BLaER1 treated with 17β-estradiol and CSF1 and Interleukin-3, amounts not matched to agents 10 nM and 100 nM (cell line): Measurements from ENCODE around the gene ROBO1.
"Not testable (repeated sequence)": the region's sequence is repeated elsewhere in the genome, so short reads cannot be mapped to it uniquely, and the experiment has no call there.

Experiments used
- H3K27ac ChIP-seq, 11 experiments: shearing (Covaris generic); formaldehyde crosslinking; 2 replicates each; pipeline ENCODE4 v1.8.1; 2022
- H3K27me3 ChIP-seq, 11 experiments: shearing (Covaris generic); formaldehyde crosslinking; 2 replicates each; pipeline ENCODE4 v1.8.1; 2022
- H3K36me3 ChIP-seq, 11 experiments: shearing (Covaris generic); formaldehyde crosslinking; 2 replicates each; pipeline ENCODE4 v1.8.1; 2022
- H3K4me1 ChIP-seq, 10 experiments: shearing (Covaris generic); formaldehyde crosslinking; 2 replicates each; pipeline ENCODE4 v1.8.1; 2022
- H3K4me2 ChIP-seq, 11 experiments: shearing (Covaris generic); formaldehyde crosslinking; 2 replicates each; pipeline ENCODE4 v1.8.1; 2022
- H3K4me3 ChIP-seq, 10 experiments: shearing (Covaris generic); formaldehyde crosslinking; 2 replicates each; pipeline ENCODE4 v1.8.1; 2022
- H3K9ac ChIP-seq, 11 experiments: shearing (Covaris generic); formaldehyde crosslinking; 2 replicates each; pipeline ENCODE4 v1.8.1; 2022
- H3K9me3 ChIP-seq, 11 experiments: shearing (Covaris generic); formaldehyde crosslinking; replicated peaks in 1 of 11; 2 replicates each; pipeline ENCODE4 v1.8.1; 2022
- H4K20me1 ChIP-seq, 11 experiments: shearing (Covaris generic); formaldehyde crosslinking; 2 replicates each; pipeline ENCODE4 v1.8.1; 2022
- Cebpa-rat ChIP-seq, 11 experiments: shearing (Covaris generic); IDR thresholded peaks; 2 replicates each; pipeline ENCODE4 v1.8.1; 2022

Gene ROBO1

DNA sequence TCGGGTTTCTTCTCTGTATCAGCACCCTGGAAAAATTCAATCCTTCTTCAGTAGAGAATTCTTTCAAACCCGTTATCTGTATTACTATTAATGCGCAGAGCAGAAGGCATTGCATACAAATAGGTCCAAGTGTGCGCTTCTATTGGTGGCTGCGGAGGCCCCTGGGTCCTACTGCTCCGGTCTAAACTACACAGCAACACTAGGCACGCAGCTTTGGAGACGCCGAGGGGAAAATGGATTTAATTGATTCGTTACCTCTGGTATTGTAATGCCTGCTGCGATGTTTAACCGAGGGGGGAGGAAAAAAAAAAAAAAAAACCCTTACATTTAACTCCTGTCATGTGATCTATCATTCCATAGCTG lies at the start of gene ROBO1:
Gene ROBO1, minus strand, starts transcription at position 94 of the 363 bp plus-strand sequence.
- no peaks in the 10 kb centered on the region for H4K20me1 ChIP-seq
- no peak for TF ChIP-seq Cebpa-rat (IDR thresholded peaks at IDR 0.05)
- no peaks in the 10 kb centered on the region for H3K4me1 ChIP-seq
- no peak within 1 kb of the TSS for H3K9ac ChIP-seq
- no peak within 1 kb of the TSS for H3K4me2 ChIP-seq
- no peak within 1 kb of the TSS for H3K4me3 ChIP-seq
- H3K27me3 ChIP-seq = no peaks in the 10 kb centered on the region
- H3K36me3 ChIP-seq = no peaks in the 10 kb centered on the region
- peaks cover 8 to 20% (median 13%) of the 10 kb centered on the region in 11 experiments; a peak in 18 of 22 replicates for H3K9me3 ChIP-seq
- no peak within 1 kb of the TSS for H3K27ac ChIP-seq

DNA sequence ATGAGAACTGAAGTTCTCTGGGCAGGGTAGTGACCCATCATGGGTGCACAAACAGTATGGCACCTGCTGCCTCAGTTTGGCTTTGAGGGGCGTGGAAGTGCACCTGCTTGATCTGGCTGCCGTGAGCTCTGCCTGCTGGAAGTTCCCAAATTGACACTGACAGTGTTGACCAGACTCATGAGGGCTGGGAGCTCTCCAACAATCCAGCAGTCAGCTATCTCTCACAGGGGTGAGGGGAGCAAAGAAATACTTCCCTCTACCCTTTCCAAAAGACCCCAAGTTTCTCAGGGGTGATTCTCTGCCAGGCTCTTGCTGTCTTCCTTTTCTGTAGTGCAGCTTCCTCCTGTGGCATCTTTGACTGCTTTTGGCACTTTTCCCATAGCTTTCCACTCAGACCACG lies 49.4 kb upstream of the ROBO1 start:
- H4K20me1 ChIP-seq = no peaks in the 10 kb centered on the region
- H3K9ac ChIP-seq = no peak overlapping the region
- H3K4me1 ChIP-seq = peaks cover 0 to 5% (median 0%) of the 10 kb centered on the region in 10 experiments; a peak in 2 of 20 replicates
- H3K4me3 ChIP-seq = no peak overlapping the region
- H3K9me3 ChIP-seq = peaks cover 5 to 21% (median 16%) of the 10 kb centered on the region in 11 experiments; a peak in 17 of 22 replicates
- no peak overlapping the region for H3K4me2 ChIP-seq
- H3K27me3 ChIP-seq = no peaks in the 10 kb centered on the region
- TF ChIP-seq Cebpa-rat (IDR thresholded peaks at IDR 0.05) = no peak
- no peak overlapping the region for H3K27ac ChIP-seq
- no peaks in the 10 kb centered on the region for H3K36me3 ChIP-seq

DNA sequence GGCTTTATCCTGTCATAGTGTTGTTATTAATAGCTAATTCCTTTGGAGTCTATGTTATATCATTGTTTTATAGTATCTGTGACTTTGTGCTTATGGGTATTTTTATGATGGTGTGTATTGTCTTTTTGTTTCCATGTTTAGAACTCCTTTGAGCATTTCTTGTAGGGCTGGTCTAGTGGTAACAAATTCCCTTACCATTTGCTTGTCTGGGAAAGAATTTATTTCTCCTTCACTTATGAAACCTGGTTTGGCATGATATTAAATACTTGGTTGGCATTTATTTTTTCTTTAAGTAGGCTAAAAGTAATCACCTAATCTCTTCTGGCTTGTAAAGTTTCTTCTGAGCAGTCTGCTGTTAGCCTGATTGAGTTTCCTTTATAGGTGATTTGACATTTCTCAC lies 47.7 kb upstream of the ROBO1 start:
- H3K27me3 ChIP-seq = no peaks in the 10 kb centered on the region
- no peaks in the 10 kb centered on the region for H4K20me1 ChIP-seq
- H3K4me3 ChIP-seq = no peak overlapping the region
- H3K9ac ChIP-seq = no peak overlapping the region
- H3K4me1 ChIP-seq = peaks cover 0 to 5% (median 0%) of the 10 kb centered on the region in 10 experiments; a peak in 2 of 20 replicates
- no peak for TF ChIP-seq Cebpa-rat (IDR thresholded peaks at IDR 0.05)
- H3K9me3 ChIP-seq = peaks cover 5 to 21% (median 16%) of the 10 kb centered on the region in 11 experiments; a peak in 17 of 22 replicates
- H3K27ac ChIP-seq = no peak overlapping the region
- H3K4me2 ChIP-seq = no peak overlapping the region
- no peaks in the 10 kb centered on the region for H3K36me3 ChIP-seq

- TF ChIP-seq Cebpa-rat (IDR thresholded peaks at IDR 0.05) = no peak
- no peak overlapping the region for H3K4me3 ChIP-seq
- no peaks in the 10 kb centered on the region for H3K4me1 ChIP-seq
- H3K9ac ChIP-seq = no peak overlapping the region
- H3K27me3 ChIP-seq = no peaks in the 10 kb centered on the region
- no peak overlapping the region for H3K4me2 ChIP-seq
- H3K27ac ChIP-seq = no peak overlapping the region
- H3K9me3 ChIP-seq = peaks cover 2 to 8% (median 7%) of the 10 kb centered on the region in 11 experiments; a peak in 16 of 22 replicates
- H4K20me1 ChIP-seq = no peaks in the 10 kb centered on the region
- H3K36me3 ChIP-seq = no peaks in the 10 kb centered on the region
Observed at GRCh38 chr3:79810581-79810980, 42.8 kb upstream of the ROBO1 start.

- Histone ChIP-seq H3K27ac (no peak overlapping the region), H4K20me1 (no peaks in the 10 kb centered on the region), H3K4me2 (no peak overlapping the region), H3K4me1 (no peaks in the 10 kb centered on the region), H3K4me3 (no peak overlapping the region), H3K9ac (no peak overlapping the region), H3K27me3 (no peaks in the 10 kb centered on the region), H3K36me3 (no peaks in the 10 kb centered on the region), H3K9me3 (peaks cover 0 to 3% (median 2%) of the 10 kb centered on the region in 11 experiments; a peak in 4 of 22 replicates)
- TF ChIP-seq Cebpa-rat (IDR thresholded peaks at IDR 0.05) = no peak
Observed at GRCh38 chr3:79810092-79810491, 42.3 kb upstream of the ROBO1 start.

- Histone ChIP-seq H3K36me3 (no peaks in the 10 kb centered on the region), H3K4me2 (no peak overlapping the region), H3K4me1 (no peaks in the 10 kb centered on the region), H3K27ac (no peak overlapping the region), H3K4me3 (no peak overlapping the region), H3K27me3 (no peaks in the 10 kb centered on the region), H3K9me3 (no peaks in the 10 kb centered on the region), H3K9ac (no peak overlapping the region), H4K20me1 (no peaks in the 10 kb centered on the region)
- TF ChIP-seq Cebpa-rat (IDR thresholded peaks at IDR 0.05) = no peak
Observed at GRCh38 chr3:79809106-79809505, 41.3 kb upstream of the ROBO1 start.

GRCh38 chr3:79808515-79808914 lies 40.7 kb upstream of the ROBO1 start:
- Histone ChIP-seq H3K4me2 (no peak overlapping the region), H4K20me1 (no peaks in the 10 kb centered on the region), H3K9me3 (no peaks in the 10 kb centered on the region), H3K27me3 (no peaks in the 10 kb centered on the region), H3K4me3 (no peak overlapping the region), H3K4me1 (no peaks in the 10 kb centered on the region), H3K36me3 (no peaks in the 10 kb centered on the region), H3K27ac (no peak overlapping the region), H3K9ac (no peak overlapping the region)
- no peak for TF ChIP-seq Cebpa-rat (IDR thresholded peaks at IDR 0.05)

DNA sequence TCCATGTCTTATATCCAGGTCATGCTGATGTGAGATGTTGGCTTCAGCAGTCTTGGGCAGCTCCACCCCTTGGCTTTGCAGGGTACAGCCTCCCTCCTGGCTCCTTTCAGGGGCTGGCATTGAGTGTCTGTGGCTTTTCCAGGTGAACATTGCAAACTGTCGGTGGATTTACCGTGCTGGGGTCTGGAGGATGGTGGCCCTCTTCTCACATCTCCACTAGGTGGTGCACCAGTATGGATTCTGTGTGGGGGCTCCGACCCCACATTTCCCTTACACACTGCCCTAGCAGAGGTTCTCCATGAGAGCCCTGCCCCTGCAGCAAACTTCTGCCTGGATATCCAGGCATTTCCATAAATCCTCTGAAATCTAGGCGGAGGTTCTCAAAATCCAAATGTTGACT lies 22.4 kb upstream of the ROBO1 start:
- H3K27me3 ChIP-seq, H3K27ac ChIP-seq, H3K9ac ChIP-seq, H3K4me1 ChIP-seq, H3K36me3 ChIP-seq, H3K4me2 ChIP-seq, H4K20me1 ChIP-seq, H3K9me3 ChIP-seq, H3K4me3 ChIP-seq: not testable (repeated sequence)

DNA sequence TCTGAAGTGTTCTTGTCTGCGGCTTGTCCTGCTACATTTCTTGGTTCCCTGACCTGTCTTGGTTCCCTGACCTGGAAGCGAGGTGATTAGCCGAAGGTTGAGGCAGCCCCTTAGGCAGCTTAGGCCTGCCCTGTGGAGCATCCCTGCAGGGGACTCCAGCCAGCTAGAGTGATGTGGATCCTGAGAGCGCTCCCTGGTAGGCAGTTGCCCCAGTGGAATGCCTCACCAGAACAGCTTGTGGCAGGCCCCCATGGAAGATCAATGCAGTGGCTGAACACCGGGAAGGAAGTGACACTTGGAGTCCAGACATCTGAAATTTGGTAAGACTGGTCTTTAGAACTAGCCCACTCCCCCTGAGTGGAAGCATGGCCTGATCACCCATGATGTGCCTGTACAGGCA lies 5.5 kb upstream of the ROBO1 start:
- Histone ChIP-seq H3K4me3 (no peak overlapping the region), H3K4me2 (no peak overlapping the region), H3K27me3 (no peaks in the 10 kb centered on the region), H4K20me1 (no peaks in the 10 kb centered on the region), H3K4me1 (no peaks in the 10 kb centered on the region), H3K9me3 (peaks cover 0 to 15% (median 0%) of the 10 kb centered on the region in 11 experiments; a peak in 6 of 22 replicates), H3K9ac (no peak overlapping the region), H3K27ac (no peak overlapping the region), H3K36me3 (no peaks in the 10 kb centered on the region)
- no peak for TF ChIP-seq Cebpa-rat (IDR thresholded peaks at IDR 0.05)

- H3K4me1 ChIP-seq = no peaks in the 10 kb centered on the region
- H3K4me2 ChIP-seq = no peak overlapping the region
- no peak for TF ChIP-seq Cebpa-rat (IDR thresholded peaks at IDR 0.05)
- H3K27ac ChIP-seq = no peak overlapping the region
- H3K9me3 ChIP-seq = peaks cover 8 to 30% (median 14%) of the 10 kb centered on the region in 11 experiments; a peak in 18 of 22 replicates
- no peaks in the 10 kb centered on the region for H4K20me1 ChIP-seq
- H3K9ac ChIP-seq = no peak overlapping the region
- H3K27me3 ChIP-seq = no peaks in the 10 kb centered on the region
- no peaks in the 10 kb centered on the region for H3K36me3 ChIP-seq
- H3K4me3 ChIP-seq = no peak overlapping the region
Observed at GRCh38 chr3:79769229-79769628, 1.4 kb upstream of the ROBO1 start.
